GM12865 (cell line): Measurements from ENCODE around the gene HOMER2.

Experiments
- DNase-seq: peaks from one replicate; pipeline ENCODE4 v3.0.0; 2010; ENCODE audit warnings: low read depth
- H3K4me3 ChIP-seq: 2 replicates; pipeline ENCODE4 v1.5.1; 2011; ENCODE audit warnings: mild to moderate bottlenecking, low read depth, low read length, control low read depth
- TF ChIP-seq, protein P1 (sequence below): IDR thresholded peaks from 2 replicates; pipeline ENCODE4 v1.5.1; 2011; ENCODE audit warnings: low read length, control low read depth, low read depth, inconsistent platforms; ENCODE audit not compliant: insufficient read depth; ENCODE audit errors: missing control alignments

HOMER2 gene

DNA sequence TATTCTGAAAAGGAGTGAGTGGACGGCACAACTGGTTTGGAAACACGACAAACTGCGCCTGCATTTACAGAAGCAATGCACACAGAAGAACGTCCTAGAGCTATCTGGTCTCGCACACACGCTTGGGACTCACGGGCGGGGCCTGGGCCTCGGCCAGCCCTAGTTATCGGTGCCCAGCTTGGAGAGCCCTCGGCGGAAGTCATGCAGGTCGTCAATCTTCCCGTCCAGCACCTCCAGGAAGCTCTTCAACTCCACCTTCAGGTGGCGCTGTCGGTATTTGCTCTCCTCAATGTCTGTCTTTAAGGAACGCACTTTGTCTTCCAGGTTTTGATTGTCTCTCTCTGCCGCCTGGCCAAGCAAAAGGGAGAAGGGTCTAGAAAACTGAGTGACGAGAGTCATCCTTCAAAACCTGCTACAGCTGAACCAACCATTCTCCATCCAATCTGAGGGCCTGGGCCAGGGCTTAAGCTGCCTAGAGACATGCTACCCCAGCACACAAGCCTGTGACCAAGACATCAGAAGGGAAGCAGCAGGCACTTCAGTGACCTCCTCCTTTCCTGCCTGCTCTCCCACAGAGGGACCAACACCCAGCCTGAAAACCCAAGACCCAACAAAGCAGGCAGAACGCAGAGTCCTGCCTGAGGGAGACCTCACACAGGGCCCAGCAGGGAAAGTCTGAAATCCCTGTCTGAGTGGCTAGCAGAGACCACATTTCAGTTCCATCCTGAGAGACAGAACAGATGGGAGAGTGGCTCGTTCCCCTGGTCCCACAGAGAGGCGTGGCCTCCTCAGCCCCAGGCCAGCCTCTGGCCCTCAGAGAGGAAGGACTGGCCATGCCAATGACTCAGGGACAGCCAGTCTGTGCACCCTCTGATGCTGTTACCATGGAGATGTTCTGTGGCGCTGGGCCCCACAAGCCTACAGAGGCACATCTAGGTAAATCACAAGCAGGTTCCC, 102.7 kb downstream of the HOMER2 start:
- DNase-seq: peak; percentile 81
- TF ChIP-seq, protein P1, sequence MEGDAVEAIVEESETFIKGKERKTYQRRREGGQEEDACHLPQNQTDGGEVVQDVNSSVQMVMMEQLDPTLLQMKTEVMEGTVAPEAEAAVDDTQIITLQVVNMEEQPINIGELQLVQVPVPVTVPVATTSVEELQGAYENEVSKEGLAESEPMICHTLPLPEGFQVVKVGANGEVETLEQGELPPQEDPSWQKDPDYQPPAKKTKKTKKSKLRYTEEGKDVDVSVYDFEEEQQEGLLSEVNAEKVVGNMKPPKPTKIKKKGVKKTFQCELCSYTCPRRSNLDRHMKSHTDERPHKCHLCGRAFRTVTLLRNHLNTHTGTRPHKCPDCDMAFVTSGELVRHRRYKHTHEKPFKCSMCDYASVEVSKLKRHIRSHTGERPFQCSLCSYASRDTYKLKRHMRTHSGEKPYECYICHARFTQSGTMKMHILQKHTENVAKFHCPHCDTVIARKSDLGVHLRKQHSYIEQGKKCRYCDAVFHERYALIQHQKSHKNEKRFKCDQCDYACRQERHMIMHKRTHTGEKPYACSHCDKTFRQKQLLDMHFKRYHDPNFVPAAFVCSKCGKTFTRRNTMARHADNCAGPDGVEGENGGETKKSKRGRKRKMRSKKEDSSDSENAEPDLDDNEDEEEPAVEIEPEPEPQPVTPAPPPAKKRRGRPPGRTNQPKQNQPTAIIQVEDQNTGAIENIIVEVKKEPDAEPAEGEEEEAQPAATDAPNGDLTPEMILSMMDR: peak; percentile 68
- no peak overlapping the region for H3K4me3 ChIP-seq

DNA sequence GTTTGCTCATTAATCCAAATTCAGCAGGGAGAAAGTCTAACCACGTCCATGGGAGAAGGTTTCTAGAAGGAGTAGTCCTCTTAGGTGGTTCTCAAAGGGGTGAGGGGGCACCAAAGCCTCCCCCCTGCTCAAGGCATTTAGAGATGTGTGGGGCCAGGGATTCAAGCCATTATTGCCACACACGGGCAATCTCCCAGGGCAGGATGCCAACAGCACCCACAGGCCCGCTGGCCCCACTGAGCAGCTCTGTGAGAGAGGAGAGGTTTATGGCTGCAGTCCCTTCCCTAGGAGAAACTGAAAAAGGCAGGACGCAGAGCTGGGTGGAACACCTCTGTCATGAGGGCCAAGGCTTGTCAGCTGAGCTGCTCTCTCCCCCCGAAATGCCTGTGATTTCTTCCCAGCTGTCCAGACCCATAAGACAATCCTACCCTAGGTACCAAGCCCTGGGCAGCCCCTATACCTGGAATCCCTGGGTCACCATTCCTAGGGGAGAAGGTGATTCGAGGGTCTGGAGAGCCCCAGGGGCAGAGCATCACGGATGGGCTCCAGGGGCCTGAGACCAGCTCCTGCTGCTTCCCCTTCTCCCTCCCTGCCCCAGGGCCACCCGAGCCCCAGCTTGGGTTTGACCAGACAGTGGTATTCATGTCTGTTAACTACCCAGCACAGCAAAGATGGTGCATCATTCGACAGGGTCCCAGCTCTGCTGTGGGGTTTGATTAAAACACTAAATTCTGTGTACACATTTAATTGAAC, 104.1 kb downstream of the HOMER2 start:
- no peak for DNase-seq
- TF ChIP-seq, protein P1: no peak
- no peak overlapping the region for H3K4me3 ChIP-seq

DNA sequence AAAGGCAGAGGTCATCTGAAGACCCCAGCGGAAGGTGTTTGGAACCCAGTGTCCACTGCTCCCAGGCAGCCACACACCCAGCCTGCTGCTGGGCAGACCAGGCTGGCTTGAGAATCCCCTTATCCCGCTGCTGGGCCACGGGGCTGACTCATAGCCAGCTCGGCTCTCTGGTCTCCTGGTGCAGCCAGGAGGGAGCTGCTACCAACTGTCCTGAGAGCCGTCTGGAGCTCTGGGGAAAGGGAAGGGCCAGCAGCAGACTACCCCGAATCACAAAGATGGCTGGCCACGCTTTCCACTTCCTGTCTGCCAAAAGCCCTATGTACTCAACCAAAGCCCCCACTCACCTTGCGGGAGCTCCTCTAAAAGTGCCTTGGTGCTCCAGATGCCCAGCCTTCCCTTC, 104.8 kb downstream of the HOMER2 start:
- TF ChIP-seq, protein P1: no peak
- no peak overlapping the region for H3K4me3 ChIP-seq
- DNase-seq: no peak

DNA sequence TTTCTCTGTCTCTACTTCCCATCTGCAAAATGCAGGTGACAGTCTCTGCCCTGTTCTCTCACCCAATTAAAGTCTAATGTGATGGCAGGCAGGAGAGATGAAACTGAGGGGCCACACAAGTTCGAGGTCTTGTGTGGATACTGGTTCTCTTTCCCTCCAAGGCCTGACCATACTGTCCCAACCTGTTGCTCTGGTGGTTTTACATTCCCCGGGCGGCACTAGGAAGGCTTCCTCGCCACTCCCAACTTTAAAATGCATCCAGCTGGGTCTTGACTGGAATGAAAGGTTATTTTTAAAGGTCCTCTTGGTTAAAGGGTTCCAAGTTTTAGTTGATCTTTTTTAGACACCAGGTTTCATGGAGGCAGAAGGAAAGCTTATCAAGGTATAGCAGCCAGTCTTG, 105.9 kb downstream of the HOMER2 start:
- H3K4me3 ChIP-seq: no peak overlapping the region
- DNase-seq: no peak
- TF ChIP-seq, protein P1: no peak

DNA sequence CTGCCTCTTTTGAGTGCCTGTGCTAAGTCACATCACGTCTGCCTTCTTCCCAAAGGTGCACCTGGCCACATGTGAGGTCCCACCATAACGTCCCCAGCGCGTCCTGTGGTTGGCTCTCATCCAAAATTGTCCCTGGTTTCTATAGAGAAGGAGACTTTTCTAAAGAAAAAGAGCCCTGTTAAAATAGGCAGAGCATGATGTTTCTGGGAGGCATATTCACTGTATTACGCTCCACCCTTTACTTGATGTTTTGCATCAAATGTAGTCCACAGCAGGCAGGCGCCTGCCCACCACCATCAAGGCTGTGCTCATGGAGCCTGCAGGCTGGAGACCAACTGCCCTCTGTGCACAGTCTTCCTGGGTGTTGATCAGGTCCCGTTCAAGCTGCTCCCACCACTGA, 106.8 kb downstream of the HOMER2 start:
- DNase-seq: no peak
- no peak overlapping the region for H3K4me3 ChIP-seq
- TF ChIP-seq, protein P1: no peak

DNA sequence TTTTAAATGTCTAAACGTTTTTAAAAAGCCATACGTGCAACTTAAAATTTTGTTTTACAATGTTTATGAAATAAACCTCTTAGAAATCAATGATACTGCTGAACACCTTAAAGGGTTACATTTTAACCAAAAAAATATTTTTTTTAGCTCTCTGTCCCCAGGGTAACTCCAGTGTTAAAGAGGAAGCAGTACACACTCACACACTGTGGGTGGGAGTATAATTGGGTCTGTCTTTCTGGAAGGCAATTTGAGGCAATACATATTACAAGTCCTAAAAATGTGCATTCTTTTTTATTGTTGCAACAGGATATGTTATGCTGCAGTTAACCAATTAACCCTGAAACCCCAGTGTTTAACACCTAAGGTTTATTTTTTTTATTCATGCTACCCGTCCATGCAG, 109.0 kb downstream of the HOMER2 start:
- TF ChIP-seq, protein P1: no peak
- H3K4me3 ChIP-seq: no peak overlapping the region
- DNase-seq: no peak

DNA sequence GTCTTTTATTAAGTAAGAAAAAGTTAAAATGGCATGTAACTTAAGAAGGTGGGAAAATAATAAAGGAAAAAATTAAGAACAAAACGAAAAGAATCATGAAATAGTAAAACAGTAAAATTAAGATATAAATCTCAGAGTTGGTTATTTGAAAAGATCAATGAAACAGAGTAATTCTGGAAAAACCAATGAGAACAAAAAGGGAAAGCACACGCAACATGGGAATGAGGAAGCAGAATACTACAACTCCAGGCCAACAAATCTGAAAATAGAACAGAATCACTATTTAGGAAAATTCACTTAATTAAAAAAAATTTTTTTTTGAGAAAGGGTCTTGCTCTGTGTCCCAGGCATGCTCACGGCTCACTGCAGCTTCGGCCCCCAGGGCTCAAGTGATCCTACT, 112.4 kb downstream of the HOMER2 start:
- no peak for DNase-seq
- no peak overlapping the region for H3K4me3 ChIP-seq
- TF ChIP-seq, protein P1: no peak
